PC-9 (cell line): Measurements from ENCODE around the gene DELE1. TPM values are rescaled to one million over a fixed set of nuclear protein-coding genes. Genes with fewer than 3 reads are reported as not detected.

Source experiments
- BruUV-seq: library from RNA; stranded (reverse); fragments of 400-500 nt; replicated peaks from 2 replicates; lab custom pipeline; 2021; lab: Mats Ljungman, UMichigan
- CTCF ChIA-PET: fragments of 300-600 bp; sonication (Branson Sonifier 250); formaldehyde crosslinking; loops from one replicate; lab custom pipeline; 2022; ENCODE audit warnings: antibody characterized with exemption; lab: Charles Lee
- POLR2A ChIA-PET: fragments of 300-600 bp; sonication (Branson Sonifier 250); formaldehyde crosslinking; loops from one replicate; lab custom pipeline; 2022; ENCODE audit warnings: antibody characterized with exemption; ENCODE audit not compliant: unreplicated experiment; lab: Charles Lee
- DNase-seq, 2 experiments: peaks; one replicate each; pipeline versions ENCODE4 v3.0.0 to v3.0.0-alpha.2; 2015 to 2022; ENCODE audit warnings: mixed read lengths in 1 of 2
- H2AFZ ChIP-seq: fragments of 200-600 bp; sonication (generic); 2 replicates; pipeline ENCODE4 v1.8.1; 2017; ENCODE audit warnings: antibody characterized with exemption
- H3F3A ChIP-seq: fragments of 200-600 bp; sonication (generic); 2 replicates; pipeline ENCODE4 v1.8.1; 2017; ENCODE audit warnings: antibody characterized with exemption, mild to moderate bottlenecking, low read depth; ENCODE audit not compliant: insufficient read depth
- H3K27ac ChIP-seq: fragments of 200-600 bp; sonication (generic); 2 replicates; pipeline ENCODE4 v1.6.1; 2016; ENCODE audit warnings: mixed run types
- H3K27me3 ChIP-seq: fragments of 200-600 bp; sonication (generic); 2 replicates; pipeline ENCODE4 v1.6.1; 2016; ENCODE audit warnings: low read depth, mixed run types; ENCODE audit not compliant: insufficient read depth
- H3K36me3 ChIP-seq: fragments of 200-600 bp; sonication (generic); 2 replicates; pipeline ENCODE4 v1.6.1; 2016; ENCODE audit warnings: low read depth, mixed run types
- H3K4me1 ChIP-seq: fragments of 200-600 bp; sonication (generic); replicated peaks from 2 replicates; pipeline ENCODE4 v1.6.1; 2016; ENCODE audit warnings: mixed run types; ENCODE audit not compliant: insufficient read depth
- H3K4me2 ChIP-seq: fragments of 200-600 bp; sonication (generic); 2 replicates; pipeline ENCODE4 v1.6.1; 2017; ENCODE audit warnings: mixed run types
- H3K4me3 ChIP-seq: fragments of 200-600 bp; sonication (generic); 2 replicates; pipeline ENCODE4 v1.6.1; 2016; ENCODE audit warnings: mixed run types
- H3K79me2 ChIP-seq: fragments of 200-600 bp; sonication (generic); 2 replicates; pipeline ENCODE4 v1.6.1; 2017; ENCODE audit warnings: low read depth, mixed run types
- H3K9me2 ChIP-seq: fragments of 200-600 bp; sonication (generic); 2 replicates; pipeline ENCODE4 v1.8.1; 2017; ENCODE audit warnings: mild to moderate bottlenecking; ENCODE audit not compliant: insufficient read depth
- H3K9me3 ChIP-seq: fragments of 200-600 bp; sonication (generic); 2 replicates; pipeline ENCODE4 v1.8.1; 2016; ENCODE audit warnings: low read depth; ENCODE audit not compliant: insufficient read depth
- H4K20me1 ChIP-seq: fragments of 200-600 bp; sonication (generic); 2 replicates; pipeline ENCODE4 v1.8.1; 2017; ENCODE audit not compliant: insufficient read depth
- CTCF ChIP-seq: fragments of 200-600 bp; sonication (generic); conservative IDR thresholded peaks from 2 replicates; pipeline ENCODE4 v1.6.1; 2017; ENCODE audit warnings: mixed run types, antibody characterized with exemption, mild to moderate bottlenecking, moderate library complexity
- EZH2 ChIP-seq: fragments of 200-600 bp; sonication (generic); IDR thresholded peaks from 2 replicates; pipeline ENCODE4 v1.8.0; 2017; ENCODE audit warnings: antibody characterized with exemption, low read depth
- intact Hi-C: fragments of 100-400 bp; cut with micrococcal nuclease; formaldehyde crosslinking; loops from one replicate; pipeline ENCODE4 v1.10.0; 2022; ENCODE audit not compliant: unreplicated experiment
- total RNA-seq: library from RNA; stranded (reverse); gene quantifications from 2 replicates; pipeline ENCODE4 v1.2.3, GENCODE V29; 2021

DELE1 gene
- total RNA-seq, 1 experiment from 2014 or later, result 80.8 TPM

GRCh38 chr5:141949511-141949910 lies 25.8 kb downstream of the DELE1 start:
- Histone ChIP-seq H3K79me2 (no peaks in the 10 kb centered on the region), H3K36me3 (no peaks in the 10 kb centered on the region), H3F3A (no peaks in the 10 kb centered on the region), H3K4me2 (no peak overlapping the region), H3K27ac (no peak overlapping the region), H3K27me3 (no peaks in the 10 kb centered on the region), H3K4me3 (no peak overlapping the region), H3K9me3 (no peaks in the 10 kb centered on the region), H4K20me1 (no peaks in the 10 kb centered on the region), H2AFZ (no peak overlapping the region), H3K4me1 (no peaks in the 10 kb centered on the region), H3K9me2 (no peaks in the 10 kb centered on the region)
- DNase-seq, result no peak
- intact Hi-C loops, result no loop called here
- no peak for TF ChIP-seq EZH2
- no peak for TF ChIP-seq CTCF
- CTCF ChIA-PET, result no interaction called here
- BruUV-seq, result no TSS peak
- POLR2A ChIA-PET, result no interaction called here

- H2AFZ ChIP-seq, result no peak overlapping the region
- ChIA-PET CTCF (no interaction called here), POLR2A (no interaction called here)
- intact Hi-C loops, result no loop called here
- H3F3A ChIP-seq, result no peaks in the 10 kb centered on the region
- no peaks in the 10 kb centered on the region for H3K79me2 ChIP-seq
- TF ChIP-seq EZH2 (no peak), CTCF (no peak)
- H3K36me3 ChIP-seq, result no peaks in the 10 kb centered on the region
- H3K9me2 ChIP-seq, result no peaks in the 10 kb centered on the region
- H3K4me3 ChIP-seq, result no peak overlapping the region
- H3K27me3 ChIP-seq, result no peaks in the 10 kb centered on the region
- no peak overlapping the region for H3K4me2 ChIP-seq
- no peaks in the 10 kb centered on the region for H4K20me1 ChIP-seq
- DNase-seq, result no peak
- H3K4me1 ChIP-seq, result no peaks in the 10 kb centered on the region
- H3K27ac ChIP-seq, result no peak overlapping the region
- no TSS peak for BruUV-seq
- H3K9me3 ChIP-seq, result no peaks in the 10 kb centered on the region
These were observed 26.7 kb downstream of the DELE1 start for GRCh38 chr5:141950207-141951005.

GRCh38 chr5:141951332-141951781 lies 27.7 kb downstream of the DELE1 start:
- CTCF ChIA-PET, result no interaction called here

More at GRCh38 chr5:141951332-141951781, 27.7 kb downstream of the DELE1 start:
- Histone ChIP-seq H3K4me3 (no peak overlapping the region), H3F3A (no peaks in the 10 kb centered on the region), H3K4me1 (no peaks in the 10 kb centered on the region), H3K79me2 (no peaks in the 10 kb centered on the region), H4K20me1 (no peaks in the 10 kb centered on the region), H3K9me2 (no peaks in the 10 kb centered on the region), H3K27ac (no peak overlapping the region), H3K4me2 (no peak overlapping the region), H3K36me3 (no peaks in the 10 kb centered on the region), H2AFZ (no peak overlapping the region), H3K9me3 (no peaks in the 10 kb centered on the region), H3K27me3 (no peaks in the 10 kb centered on the region)
- no peak for DNase-seq
- POLR2A ChIA-PET, result no interaction called here
- intact Hi-C loops, result no loop called here
- no peak for TF ChIP-seq EZH2
- TF ChIP-seq CTCF, result peak; percentile 46
- no TSS peak for BruUV-seq
